HS-27A (cell line): Measurements from ENCODE around the gene SLC13A5.
"Not testable (repeated sequence)": the region's sequence is repeated elsewhere in the genome, so short reads cannot be mapped to it uniquely, and the experiment has no call there.

Experiments used
- DNase-seq: peaks from one replicate; pipeline ENCODE4 v3.0.0-alpha.2; 2012; ENCODE audit warnings: low read depth, missing footprints

SLC13A5 gene

GRCh38 chr17:6684460-6684783 lies 28.7 kb downstream of the SLC13A5 start:
- no peak for DNase-seq

GRCh38 chr17:6683730-6684459 lies 29.3 kb downstream of the SLC13A5 start:
- DNase-seq = no peak

- DNase-seq = no peak
Measured at GRCh38 chr17:6683081-6683684, 30.0 kb downstream of the SLC13A5 start.

- DNase-seq = no peak
Measured at GRCh38 chr17:6682339-6682738, 30.8 kb downstream of the SLC13A5 start.

GRCh38 chr17:6681671-6682070 lies 31.5 kb downstream of the SLC13A5 start:
- DNase-seq = no peak

- no peak for DNase-seq
Measured at GRCh38 chr17:6681176-6681575, 32.0 kb downstream of the SLC13A5 start.

GRCh38 chr17:6679241-6679640 lies 33.9 kb downstream of the SLC13A5 start:
- no peak for DNase-seq

- DNase-seq = no peak
Measured at GRCh38 chr17:6677946-6678345, 35.2 kb downstream of the SLC13A5 start.

GRCh38 chr17:6677158-6677831 lies 35.9 kb downstream of the SLC13A5 start:
- no peak for DNase-seq

GRCh38 chr17:6676802-6677157 lies 36.4 kb downstream of the SLC13A5 start:
- no peak for DNase-seq

GRCh38 chr17:6675201-6675825 lies 37.9 kb downstream of the SLC13A5 start:
- DNase-seq = no peak

GRCh38 chr17:6674586-6674985 lies 38.6 kb downstream of the SLC13A5 start:
- DNase-seq = no peak

GRCh38 chr17:6671431-6671830 lies 41.7 kb downstream of the SLC13A5 start:
- no peak for DNase-seq

GRCh38 chr17:6670999-6671398 lies 42.2 kb downstream of the SLC13A5 start:
- DNase-seq = no peak

- no peak for DNase-seq
Measured at GRCh38 chr17:6670571-6670970, 42.6 kb downstream of the SLC13A5 start.

- no peak for DNase-seq
Measured at GRCh38 chr17:6669479-6670212, 43.5 kb downstream of the SLC13A5 start.

GRCh38 chr17:6668727-6669425 lies 44.3 kb downstream of the SLC13A5 start:
- no peak for DNase-seq

GRCh38 chr17:6668219-6668618 lies 45.0 kb downstream of the SLC13A5 start:
- DNase-seq = no peak

- DNase-seq = no peak
Measured at GRCh38 chr17:6667516-6667915, 45.7 kb downstream of the SLC13A5 start.

- no peak for DNase-seq
Measured at GRCh38 chr17:6666557-6666956, 46.6 kb downstream of the SLC13A5 start.

GRCh38 chr17:6666077-6666521 lies 47.1 kb downstream of the SLC13A5 start:
- peak; percentile 22 for DNase-seq

GRCh38 chr17:6663200-6663599 lies 50.0 kb downstream of the SLC13A5 start:
- not testable (repeated sequence) for DNase-seq
